Right renal cortex interstitium (tissue), 3 donors: Measurements from ENCODE around the gene B4GALNT4. TPM values are rescaled to one million over a fixed set of nuclear protein-coding genes. Genes with fewer than 3 reads are reported as not detected.
"Not testable (repeated sequence)": the region's sequence is repeated elsewhere in the genome, so short reads cannot be mapped to it uniquely, and the experiment has no call there.

Experiments used
- DNase-seq, 3 donors: peaks; one replicate each; pipeline ENCODE4 v3.0.0-alpha.2; 2013; ENCODE audit warnings: low read depth in 3 of 3, low spot score in 2 of 3
- polyA plus RNA-seq, 3 donors: library from polyadenylated mRNA; unstranded; fragments of 120-200 nt; gene quantifications; one replicate each; pipeline ENCODE4 v1.2.1, GENCODE V29; 2013; ENCODE audit not compliant: insufficient read length in 3 of 3

B4GALNT4 gene
- polyA plus RNA-seq, 3 donors = 45.9 to 50.1 (median 47.4) TPM

GRCh38 chr11:387193-387793 is 18.0 kb downstream of the B4GALNT4 start:
- no peak for DNase-seq

DNA sequence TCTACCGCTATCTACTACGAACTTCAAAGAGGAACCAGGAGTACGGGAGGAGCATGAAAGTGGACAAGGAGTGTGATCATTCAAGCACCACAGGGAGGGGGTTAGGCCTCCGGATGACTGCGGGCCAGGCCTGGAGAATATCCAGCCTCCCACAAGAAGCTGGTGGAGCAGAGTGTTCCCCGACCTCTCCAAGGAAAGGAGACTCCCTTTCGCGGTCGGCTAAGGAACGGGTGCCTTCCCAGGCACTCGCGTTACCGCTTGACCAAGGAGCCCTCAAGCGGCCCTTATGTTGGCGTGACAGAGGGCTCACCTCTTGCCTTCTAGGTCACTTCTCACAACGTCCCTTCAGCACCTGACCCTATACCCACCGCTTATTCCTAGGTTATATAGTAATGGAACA is 20.1 kb downstream of the B4GALNT4 start:
- DNase-seq = not testable (repeated sequence)

- DNase-seq = no peak
These were observed 20.9 kb downstream of the B4GALNT4 start for GRCh38 chr11:390175-390574.

DNA sequence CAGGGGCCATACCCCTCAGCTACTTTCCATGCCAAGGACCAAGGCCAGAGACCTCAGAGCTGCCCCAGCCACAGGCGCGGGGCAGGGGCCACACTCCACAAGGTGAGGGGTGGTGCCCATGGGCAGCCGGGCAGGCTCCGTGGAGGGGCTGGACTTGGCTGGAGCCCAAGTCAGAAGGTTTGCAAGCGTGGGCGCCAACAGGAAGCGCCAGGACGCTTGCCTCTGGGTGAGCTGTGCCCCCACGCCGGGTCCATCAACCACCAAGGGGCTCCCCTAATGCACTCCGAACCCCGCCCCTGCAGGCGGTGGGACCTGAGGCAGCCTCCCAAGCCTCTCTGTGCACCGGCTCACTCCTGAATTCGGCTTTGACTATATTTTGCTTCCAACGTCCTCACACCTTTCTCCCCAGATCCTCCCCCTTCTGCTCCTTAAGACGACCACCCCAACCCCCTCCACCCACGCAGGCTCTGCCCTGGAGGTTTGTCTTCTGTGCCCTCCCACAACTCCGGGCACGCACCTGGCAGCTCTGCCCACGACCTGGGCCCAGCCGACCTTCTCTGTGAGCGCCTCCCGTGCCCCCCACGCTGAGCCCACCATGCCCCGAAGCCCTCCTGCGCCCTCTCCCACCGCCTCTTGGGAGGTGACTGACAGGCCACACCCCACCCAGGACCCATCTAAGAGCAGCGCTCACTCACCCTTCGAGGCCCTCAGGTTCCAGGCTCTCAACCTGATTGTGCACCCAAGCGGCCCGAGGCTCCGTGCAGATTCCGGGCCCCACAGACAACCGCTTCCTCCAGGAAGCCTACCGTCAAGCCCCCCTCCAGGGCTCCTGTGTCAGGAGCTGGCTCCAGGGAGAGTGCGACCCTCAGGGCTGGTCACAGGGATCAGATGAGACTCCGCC is 22.1 kb downstream of the B4GALNT4 start:
- no peak for DNase-seq

DNA sequence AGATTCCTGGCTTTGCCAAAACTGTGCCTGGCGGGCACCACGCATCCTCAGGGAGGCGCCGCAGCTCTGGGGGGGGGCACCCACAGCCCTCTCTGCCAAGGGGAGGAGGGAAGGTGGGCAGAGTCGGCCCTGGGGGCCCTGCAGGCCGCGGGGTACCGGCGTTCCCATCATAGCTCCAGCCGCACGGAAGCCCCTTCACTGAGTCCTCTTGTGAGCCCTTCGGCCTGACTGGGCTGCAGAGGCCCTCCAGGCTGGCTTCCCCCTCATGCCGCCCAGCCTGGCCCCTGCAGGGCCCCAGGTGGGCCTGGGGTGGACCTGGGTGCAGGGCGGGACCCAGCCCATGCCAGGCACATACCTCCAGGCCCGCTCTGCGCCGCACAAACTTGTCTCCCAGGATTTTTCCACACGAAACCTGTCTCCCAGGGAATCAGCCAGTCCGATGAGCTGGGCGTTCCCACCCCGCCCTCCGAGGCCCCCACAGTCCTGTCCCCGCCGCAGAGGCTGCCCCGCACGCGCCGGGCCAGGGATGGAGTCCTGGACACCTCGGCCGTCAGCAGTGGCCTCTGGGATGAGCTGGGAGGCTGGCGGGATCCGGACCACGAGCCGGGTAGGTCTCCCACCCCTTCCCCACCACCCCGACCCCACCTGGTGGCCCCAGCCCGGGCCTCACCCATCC is 22.9 kb downstream of the B4GALNT4 start:
- no peak for DNase-seq

DNA sequence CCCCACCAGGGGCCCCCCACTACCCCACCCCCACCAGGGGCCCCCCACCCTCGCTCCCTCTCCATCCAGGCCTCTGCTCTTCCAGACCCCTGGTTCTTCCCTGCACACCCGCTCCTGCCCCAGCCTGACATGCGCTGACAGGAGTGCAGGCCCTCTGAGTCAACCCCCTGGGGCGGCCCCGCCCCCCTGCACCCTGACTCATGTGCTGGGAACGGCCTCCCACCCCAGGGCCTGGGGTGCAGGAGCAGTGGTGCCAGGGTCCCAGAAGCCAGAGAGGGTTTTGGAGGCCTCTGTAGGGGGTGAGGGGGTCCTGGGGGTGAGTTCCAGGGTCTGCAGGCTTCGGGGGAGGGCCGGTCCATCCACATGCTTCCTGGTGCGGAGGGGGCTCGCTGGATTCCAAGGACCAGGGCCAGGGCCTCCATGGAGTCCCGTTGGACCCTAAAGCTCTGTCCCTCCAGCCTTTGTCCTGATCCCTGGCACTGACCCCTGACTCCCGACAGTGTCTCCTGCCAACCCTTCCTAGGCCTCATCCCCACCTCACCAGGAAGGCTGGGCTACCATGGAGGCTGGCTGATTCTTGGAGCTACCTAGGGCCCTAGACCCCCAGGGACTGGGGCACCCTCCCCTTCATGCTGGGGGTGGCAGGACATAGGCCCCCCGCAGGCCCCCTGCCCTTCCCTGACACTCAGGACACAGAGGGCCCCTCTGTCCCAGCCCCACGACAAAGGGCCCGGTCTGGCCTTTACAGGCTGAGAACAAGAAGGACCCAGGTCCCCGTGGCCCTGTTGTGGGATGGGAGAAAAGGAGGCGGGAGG is 24.1 kb downstream of the B4GALNT4 start:
- no peak for DNase-seq

- DNase-seq = no peak
These were observed 24.9 kb downstream of the B4GALNT4 start, which contains the start of gene PKP3 for GRCh38 chr11:394034-394857. PKP3 (plus strand) TSS chr11:394209; CDS start chr11:394293, 84 bp downstream.

DNA sequence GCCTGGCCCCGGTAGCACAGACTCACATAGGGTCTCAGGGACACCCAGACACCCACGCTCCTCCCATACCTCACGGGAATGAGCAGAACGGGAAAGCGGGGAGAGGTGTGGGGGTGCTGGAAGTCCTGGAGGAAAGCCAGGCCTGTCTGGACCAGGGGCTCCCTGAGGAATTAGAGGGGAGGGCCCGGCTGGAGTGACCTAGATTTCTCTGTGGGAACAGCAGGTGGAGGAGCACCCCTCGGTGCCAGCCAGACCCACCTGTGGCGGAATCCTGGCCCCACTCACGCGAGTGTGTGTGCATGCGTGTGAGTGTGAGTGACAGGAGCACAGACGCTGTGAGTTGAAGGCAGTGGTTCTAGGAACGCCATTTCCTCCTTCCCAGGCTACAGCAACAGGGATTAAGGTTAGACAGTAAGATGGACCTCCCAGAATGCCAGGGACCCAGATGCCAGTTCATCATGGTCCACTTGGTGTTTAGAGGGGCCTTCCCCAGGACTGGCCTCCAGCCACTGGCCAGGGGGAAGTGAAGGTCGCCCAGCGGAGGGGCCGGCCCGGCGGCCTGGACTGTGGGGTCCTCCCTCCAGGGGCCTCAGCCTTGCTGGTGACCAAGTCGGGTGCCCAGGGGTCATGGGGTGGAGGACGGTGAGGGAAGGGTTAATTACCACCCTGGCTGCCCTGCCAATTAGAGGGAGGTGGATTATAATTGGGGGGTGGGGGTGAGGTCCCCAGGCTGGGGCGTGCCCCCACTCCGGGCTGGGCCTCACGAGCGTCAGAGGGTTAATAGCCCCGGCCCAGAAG is 25.8 kb downstream of the B4GALNT4 start:
- DNase-seq = no peak

GRCh38 chr11:395866-396265 is 26.6 kb downstream of the B4GALNT4 start:
- DNase-seq = no peak

DNA sequence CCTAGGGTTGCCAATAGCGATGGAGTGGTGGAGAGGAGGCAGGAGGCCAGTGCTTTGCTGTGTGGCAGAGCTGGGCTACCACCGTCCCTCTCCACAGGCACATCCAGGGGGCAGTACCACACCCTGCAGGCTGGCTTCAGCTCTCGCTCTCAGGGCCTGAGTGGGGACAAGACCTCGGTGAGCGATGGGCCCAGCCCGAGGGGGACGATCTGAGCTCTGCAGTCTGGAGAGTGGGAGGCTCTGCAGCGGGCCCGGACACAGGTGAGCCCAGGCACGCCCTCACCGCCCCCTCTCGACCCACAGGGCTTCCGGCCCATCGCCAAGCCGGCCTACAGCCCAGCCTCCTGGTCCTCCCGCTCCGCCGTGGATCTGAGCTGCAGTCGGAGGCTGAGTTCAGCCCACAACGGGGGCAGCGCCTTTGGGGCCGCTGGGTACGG is 27.2 kb downstream of the B4GALNT4 start:
- no peak for DNase-seq

- no peak for DNase-seq
These were observed 27.7 kb downstream of the B4GALNT4 start for GRCh38 chr11:396948-397548.

DNA sequence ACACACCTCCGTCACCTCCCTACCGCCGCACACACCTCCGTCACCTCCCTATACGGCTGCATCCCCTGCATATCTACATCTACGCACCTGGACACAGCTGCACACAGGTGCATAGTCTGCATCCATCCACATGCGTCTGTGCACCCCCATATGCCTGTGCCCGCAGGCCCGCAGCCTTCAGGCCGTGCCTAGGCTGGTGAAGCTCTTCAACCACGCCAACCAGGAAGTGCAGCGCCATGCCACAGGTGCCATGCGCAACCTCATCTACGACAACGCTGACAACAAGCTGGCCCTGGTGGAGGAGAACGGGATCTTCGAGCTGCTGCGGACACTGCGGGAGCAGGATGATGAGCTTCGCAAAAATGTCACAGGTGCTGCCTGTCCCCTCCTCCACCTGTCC is 29.5 kb downstream of the B4GALNT4 start:
- no peak for DNase-seq

DNA sequence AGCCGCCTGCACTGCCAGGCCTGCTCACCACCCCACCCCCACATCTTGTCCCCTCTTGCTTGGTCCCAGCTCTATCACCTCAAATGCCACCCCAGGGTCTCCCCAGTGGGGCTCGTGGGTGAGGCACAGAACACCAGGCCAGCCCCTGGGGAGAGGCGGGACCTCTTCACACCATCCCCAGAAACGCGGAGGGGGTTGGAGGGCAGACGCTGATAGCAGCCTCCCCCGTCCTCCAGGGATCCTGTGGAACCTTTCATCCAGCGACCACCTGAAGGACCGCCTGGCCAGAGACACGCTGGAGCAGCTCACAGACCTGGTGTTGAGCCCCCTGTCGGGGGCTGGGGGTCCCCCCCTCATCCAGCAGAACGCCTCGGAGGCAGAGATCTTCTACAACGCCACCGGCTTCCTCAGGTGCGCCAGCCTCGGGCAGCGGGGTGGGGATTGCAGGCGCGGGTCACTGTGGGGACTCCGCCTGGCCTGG is 30.5 kb downstream of the B4GALNT4 start:
- no peak for DNase-seq

GRCh38 chr11:400241-400689 is 31.0 kb downstream of the B4GALNT4 start:
- DNase-seq = no peak

- DNase-seq = not testable (repeated sequence)
These were observed 31.9 kb downstream of the B4GALNT4 start for GRCh38 chr11:401196-401595.

DNA sequence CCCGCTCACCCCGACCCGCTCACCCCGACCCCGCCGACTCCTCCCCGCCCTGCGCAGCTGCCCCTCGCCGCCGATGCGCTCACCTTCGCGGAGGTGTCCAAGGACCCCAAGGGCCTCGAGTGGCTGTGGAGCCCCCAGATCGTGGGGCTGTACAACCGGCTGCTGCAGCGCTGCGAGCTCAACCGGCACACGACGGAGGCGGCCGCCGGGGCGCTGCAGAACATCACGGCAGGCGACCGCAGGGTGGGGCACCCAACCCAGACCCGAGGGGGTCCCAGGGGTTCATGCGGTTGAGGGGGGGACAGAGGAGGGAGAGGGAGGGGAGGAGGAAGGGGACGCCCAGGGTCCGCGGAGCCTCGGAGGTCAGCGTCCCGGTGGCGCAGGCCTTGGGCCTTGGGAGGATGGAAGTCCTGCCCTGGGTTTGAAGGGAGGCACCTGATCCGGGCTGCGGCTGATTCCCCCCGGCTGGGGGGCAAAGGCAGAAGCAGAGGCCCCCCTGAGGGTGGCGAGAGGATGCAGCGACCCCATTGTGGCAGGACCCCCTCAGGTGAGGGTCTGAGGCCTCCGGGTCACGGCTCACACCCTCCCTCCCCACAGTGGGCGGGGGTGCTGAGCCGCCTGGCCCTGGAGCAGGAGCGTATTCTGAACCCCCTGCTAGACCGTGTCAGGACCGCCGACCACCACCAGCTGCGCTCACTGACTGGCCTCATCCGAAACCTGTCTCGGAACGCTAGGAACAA is 33.9 kb downstream of the B4GALNT4 start:
- DNase-seq = no peak

DNA sequence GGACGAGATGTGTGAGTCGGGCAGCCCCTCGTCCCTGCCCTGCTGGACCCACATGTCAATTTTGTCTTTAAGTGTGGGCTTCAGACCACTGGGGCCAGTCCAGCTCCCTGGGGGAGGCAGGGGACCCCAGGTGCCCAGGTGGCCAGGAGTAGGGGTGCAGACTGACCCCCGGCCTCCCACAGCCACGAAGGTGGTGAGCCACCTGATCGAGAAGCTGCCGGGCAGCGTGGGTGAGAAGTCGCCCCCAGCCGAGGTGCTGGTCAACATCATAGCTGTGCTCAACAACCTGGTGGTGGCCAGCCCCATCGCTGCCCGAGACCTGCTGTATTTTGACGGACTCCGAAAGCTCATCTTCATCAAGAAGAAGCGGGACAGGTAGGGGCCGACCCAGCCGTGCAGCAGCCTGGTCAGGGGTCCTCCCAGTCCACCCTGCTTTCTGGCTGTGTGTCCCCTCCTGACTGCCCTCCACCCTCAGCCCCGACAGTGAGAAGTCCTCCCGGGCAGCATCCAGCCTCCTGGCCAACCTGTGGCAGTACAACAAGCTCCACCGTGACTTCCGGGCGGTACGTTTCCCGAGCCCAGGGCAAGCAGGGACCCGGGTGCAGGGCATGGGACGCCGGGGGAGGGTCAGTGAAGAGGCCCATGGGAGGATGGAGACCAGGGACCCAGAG is 34.6 kb downstream of the B4GALNT4 start:
- no peak for DNase-seq
